ENCODE data around the gene CCDC183.

CCDC183 gene

DNA sequence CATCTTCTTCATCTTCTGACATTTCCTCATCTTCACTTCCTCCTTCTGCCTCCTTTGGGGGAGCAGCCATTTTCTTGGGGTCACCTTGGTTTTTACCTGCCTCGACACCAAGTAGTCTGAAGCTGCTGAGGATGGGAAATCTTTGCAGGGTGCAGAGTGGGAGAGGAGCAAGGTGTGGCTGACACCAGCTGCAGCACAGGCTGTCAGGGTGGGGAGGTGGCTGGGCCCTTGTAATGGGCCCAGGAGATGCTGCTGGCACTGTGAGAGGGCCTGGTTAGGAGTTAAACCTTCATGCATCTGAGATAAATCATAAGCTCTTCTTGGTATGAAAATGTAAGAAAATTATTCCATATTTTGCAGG, 19.3 kb downstream of the CCDC183 start:
- H3K27me3 Mint-ChIP-seq (ENCODE audit: low read depth): no peaks in the 10 kb centered on the region
- H3K27ac Mint-ChIP-seq: no peak overlapping the region
- H3K36me3 Mint-ChIP-seq (ENCODE audit: low read depth): peaks cover 49% of the 10 kb centered on the region
- TF ChIP-seq, protein P1, sequence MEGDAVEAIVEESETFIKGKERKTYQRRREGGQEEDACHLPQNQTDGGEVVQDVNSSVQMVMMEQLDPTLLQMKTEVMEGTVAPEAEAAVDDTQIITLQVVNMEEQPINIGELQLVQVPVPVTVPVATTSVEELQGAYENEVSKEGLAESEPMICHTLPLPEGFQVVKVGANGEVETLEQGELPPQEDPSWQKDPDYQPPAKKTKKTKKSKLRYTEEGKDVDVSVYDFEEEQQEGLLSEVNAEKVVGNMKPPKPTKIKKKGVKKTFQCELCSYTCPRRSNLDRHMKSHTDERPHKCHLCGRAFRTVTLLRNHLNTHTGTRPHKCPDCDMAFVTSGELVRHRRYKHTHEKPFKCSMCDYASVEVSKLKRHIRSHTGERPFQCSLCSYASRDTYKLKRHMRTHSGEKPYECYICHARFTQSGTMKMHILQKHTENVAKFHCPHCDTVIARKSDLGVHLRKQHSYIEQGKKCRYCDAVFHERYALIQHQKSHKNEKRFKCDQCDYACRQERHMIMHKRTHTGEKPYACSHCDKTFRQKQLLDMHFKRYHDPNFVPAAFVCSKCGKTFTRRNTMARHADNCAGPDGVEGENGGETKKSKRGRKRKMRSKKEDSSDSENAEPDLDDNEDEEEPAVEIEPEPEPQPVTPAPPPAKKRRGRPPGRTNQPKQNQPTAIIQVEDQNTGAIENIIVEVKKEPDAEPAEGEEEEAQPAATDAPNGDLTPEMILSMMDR (IDR thresholded peaks at IDR 0.05; ENCODE audit: unreplicated experiment in 3 of 3): no peak
- H3K4me3 Mint-ChIP-seq: no peak overlapping the region
- H3K9me3 Mint-ChIP-seq: no peaks in the 10 kb centered on the region
- H3K4me1 Mint-ChIP-seq: peaks cover 12% of the 10 kb centered on the region

DNA sequence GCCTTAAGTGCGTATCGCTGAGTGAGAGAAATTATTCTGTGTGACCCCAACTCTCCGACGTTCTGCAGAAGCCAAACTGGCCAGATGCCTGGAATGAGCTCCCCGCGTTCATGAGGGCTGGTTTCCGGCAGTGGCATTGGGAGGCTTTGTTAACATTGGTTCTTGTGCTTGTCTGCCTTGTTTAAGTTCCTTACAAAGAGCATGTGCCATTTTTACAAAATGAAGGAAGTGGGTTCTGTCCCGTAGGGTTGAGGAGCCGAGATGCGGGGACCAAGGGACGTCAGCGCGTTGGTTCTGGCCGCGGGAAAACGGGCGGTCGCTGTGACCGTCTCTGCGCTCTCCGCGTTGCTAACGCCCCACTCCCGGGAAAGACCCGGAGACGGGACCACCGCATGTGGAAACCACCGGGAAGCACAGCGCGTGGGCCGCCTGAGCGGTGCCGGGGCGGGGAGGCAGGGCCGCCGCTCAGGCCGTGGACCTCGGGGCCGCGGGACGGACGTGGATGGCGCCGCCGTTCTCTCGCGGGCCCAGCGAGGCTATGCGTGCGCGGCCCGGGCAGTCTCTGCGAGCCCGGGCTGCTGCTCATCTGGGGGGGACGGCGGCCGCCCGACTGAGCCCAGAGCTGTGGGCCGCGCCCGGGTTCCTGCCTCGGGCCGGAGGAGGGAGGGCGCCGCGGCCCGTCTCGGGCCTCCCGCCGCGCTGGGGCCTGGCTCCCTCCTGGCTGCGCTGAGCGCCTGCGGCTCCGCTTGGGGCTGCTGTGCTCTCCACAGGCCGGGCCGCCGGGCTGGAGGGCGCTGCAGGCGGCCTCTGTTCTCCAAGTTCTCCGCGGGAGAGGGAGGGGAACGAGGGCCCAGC, 25.1 kb downstream of the CCDC183 start:
- TF ChIP-seq, protein P1 (IDR thresholded peaks at IDR 0.05; ENCODE audit: unreplicated experiment in 3 of 3): no peak
- Mint-ChIP-seq H3K4me3 (peak overlapping the region; percentile 71 to 79 (median 74)), H3K27ac (peak overlapping the region; percentile 75 to 92 (median 84)), H3K27me3 (ENCODE audit: low read depth) (no peaks in the 10 kb centered on the region), H3K4me1 (peaks cover 12% of the 10 kb centered on the region), H3K36me3 (ENCODE audit: low read depth) (peaks cover 29% of the 10 kb centered on the region), H3K9me3 (no peaks in the 10 kb centered on the region)

- Mint-ChIP-seq H3K27ac (no peak overlapping the region), H3K9me3 (no peaks in the 10 kb centered on the region), H3K27me3 (ENCODE audit: low read depth) (no peaks in the 10 kb centered on the region), H3K4me3 (no peak overlapping the region), H3K36me3 (ENCODE audit: low read depth) (peaks cover 25% of the 10 kb centered on the region), H3K4me1 (peaks cover 12% of the 10 kb centered on the region)
- TF ChIP-seq, protein P1 (IDR thresholded peaks at IDR 0.05; ENCODE audit: unreplicated experiment in 3 of 3): no peak
Measured at GRCh38 chr9:136821826-136822544, 25.8 kb downstream of the CCDC183 start.

DNA sequence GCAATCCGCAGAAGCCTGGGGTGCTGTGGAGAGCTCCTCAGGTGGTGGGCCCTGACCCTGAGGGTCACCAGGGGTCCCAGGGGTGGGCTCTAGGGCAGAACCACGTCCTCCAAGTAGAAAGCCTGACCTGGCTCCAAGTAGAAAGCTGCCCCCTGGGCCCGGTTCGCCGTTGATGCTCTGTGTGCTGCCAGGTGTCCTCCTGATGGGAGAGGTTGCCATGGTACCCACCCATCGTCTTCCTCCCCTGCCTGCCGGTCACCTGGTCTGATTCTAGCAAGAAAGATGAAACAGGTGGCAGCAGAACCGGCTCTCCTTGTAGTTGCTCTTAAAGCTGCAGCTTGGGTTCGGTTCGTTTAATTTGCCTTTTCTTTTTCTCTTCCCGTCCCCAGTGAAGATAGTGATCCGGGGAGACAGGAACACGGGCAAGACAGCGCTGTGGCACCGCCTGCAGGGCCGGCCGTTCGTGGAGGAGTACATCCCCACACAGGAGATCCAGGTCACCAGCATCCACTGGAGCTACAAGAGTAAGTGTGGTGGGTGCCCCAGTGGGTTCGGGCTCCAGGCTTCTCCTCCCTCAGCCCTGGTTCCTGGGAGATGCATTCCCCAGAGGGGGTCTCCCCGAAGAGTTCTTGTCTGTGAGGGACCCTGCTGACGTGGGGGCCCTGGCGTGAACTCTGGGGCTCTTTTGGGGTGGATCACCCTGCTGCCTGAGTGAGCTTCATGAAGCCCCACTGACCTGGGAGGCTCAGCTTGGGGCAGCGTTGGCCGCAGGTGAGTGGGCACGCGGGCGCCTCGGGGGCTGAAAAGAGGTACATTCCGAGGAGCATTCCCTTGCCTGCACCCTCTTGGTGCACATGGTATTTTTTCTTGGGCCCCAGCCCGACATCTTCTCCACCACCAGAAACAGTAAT, 27.3 kb downstream of the CCDC183 start:
- H3K27me3 Mint-ChIP-seq (ENCODE audit: low read depth): no peaks in the 10 kb centered on the region
- TF ChIP-seq, protein P1 (IDR thresholded peaks at IDR 0.05; ENCODE audit: unreplicated experiment in 3 of 3): no peak
- no peaks in the 10 kb centered on the region for H3K9me3 Mint-ChIP-seq
- H3K36me3 Mint-ChIP-seq (ENCODE audit: low read depth): peaks cover 18% of the 10 kb centered on the region
- peaks cover 12% of the 10 kb centered on the region for H3K4me1 Mint-ChIP-seq
- peak overlapping the region in 2 of 3 experiments; percentile 46 to 50 for H3K27ac Mint-ChIP-seq
- H3K4me3 Mint-ChIP-seq: no peak overlapping the region

DNA sequence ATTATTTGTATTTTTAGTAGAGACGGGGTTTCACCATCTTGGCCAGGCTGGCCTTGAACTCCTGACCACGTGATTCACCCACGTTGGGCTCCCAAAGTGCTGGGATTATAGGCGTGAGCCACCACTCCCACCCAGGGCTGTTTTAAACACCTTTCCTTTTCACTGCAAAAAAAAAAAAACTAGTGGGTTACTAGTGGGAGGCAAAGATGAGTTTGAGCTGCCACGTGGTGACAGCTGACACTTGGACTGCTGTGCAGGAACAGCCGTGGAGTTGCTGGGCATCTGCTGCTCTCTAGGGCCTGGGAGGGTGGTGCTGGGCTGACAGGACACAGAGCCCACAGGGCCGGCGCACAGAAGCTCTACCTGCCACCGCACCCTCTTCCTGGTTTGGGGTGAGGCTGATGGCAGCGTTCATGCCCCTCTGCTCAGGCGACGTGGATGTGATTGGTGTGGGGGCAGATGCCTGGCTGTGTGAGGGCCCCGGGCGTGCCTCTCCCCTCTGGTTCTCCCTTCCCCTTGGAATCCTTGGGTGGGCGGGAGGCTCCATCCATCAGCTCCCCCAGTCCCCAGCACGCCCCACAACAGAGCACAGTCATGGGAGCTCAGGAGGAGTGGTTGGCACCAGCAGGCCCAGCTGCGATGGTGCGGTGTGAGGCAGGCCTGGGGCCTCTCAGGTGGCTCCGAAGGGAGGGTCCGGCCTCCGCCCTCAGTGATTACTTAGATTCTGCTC, 28.5 kb downstream of the CCDC183 start:
- no peak overlapping the region for H3K27ac Mint-ChIP-seq
- H3K27me3 Mint-ChIP-seq (ENCODE audit: low read depth): no peaks in the 10 kb centered on the region
- TF ChIP-seq, protein P1 (IDR thresholded peaks at IDR 0.05; ENCODE audit: unreplicated experiment in 3 of 3): no peak
- H3K4me1 Mint-ChIP-seq: peaks cover 8% of the 10 kb centered on the region
- no peaks in the 10 kb centered on the region for H3K9me3 Mint-ChIP-seq
- no peak overlapping the region for H3K4me3 Mint-ChIP-seq
- peaks cover 18% of the 10 kb centered on the region for H3K36me3 Mint-ChIP-seq (ENCODE audit: low read depth)

Data from nephron (organoid).